ENCODE measurements around the gene C16orf89. TPM values are rescaled to one million over a fixed set of nuclear protein-coding genes. Genes with fewer than 3 reads are reported as not detected.

C16orf89 gene
- total RNA-seq, 1 donor from 2014 or later: not detected

- TF ChIP-seq CTCF (IDR thresholded peaks at IDR 0.05; ENCODE audit: insufficient read depth, low read depth, low read length) (no peak), EZH2 (IDR thresholded peaks at IDR 0.05; ENCODE audit: insufficient read depth, low read length) (no peak)
- Mint-ChIP-seq H3K27me3 (ENCODE audit: low read depth, unreplicated experiment) (peaks cover 4% of the 10 kb centered on the region), H3K4me1 (ENCODE audit: low read depth, unreplicated experiment) (peaks cover 6% of the 10 kb centered on the region), H3K9me3 (ENCODE audit: unreplicated experiment) (no peaks in the 10 kb centered on the region), H3K27ac (ENCODE audit: unreplicated experiment) (peak overlapping the region; percentile 91), H3K4me3 (ENCODE audit: unreplicated experiment) (peak overlapping the region; percentile 94), H3K36me3 (ENCODE audit: low read depth, unreplicated experiment) (peaks cover 10% of the 10 kb centered on the region)
- peak overlapping the region; percentile 92 for H2AFZ ChIP-seq (ENCODE audit: low read depth, low read length)
- H3K9me3 ChIP-seq (ENCODE audit: insufficient read depth, low read depth, low read length): no peaks in the 10 kb centered on the region
- peaks cover 8% of the 10 kb centered on the region for H3K36me3 ChIP-seq (ENCODE audit: insufficient read depth, low read length)
- peak overlapping the region; percentile 90 for H3K9ac ChIP-seq (ENCODE audit: low read length)
- DNase-seq (ENCODE audit: low read depth) (no peak), FAIRE-seq (no peak)
- H3K79me2 ChIP-seq (ENCODE audit: insufficient read depth, low read length): peaks cover 29% of the 10 kb centered on the region
- H3K27me3 ChIP-seq (ENCODE audit: insufficient read depth, low read length): peaks cover 4% of the 10 kb centered on the region
- peaks cover 12% of the 10 kb centered on the region for H4K20me1 ChIP-seq (ENCODE audit: insufficient read depth, low read length)
- peak overlapping the region; percentile 86 for H3K4me3 ChIP-seq (ENCODE audit: insufficient read depth, low read depth, low read length)
- peaks cover 11% of the 10 kb centered on the region for H3K4me1 ChIP-seq (ENCODE audit: insufficient read depth, low read length)
- peak overlapping the region; percentile 94 for H3K4me2 ChIP-seq (ENCODE audit: low read length)
- peak overlapping the region; percentile 78 for H3K27ac ChIP-seq (ENCODE audit: low read depth, low read length)
Measured at GRCh38 chr16:5071341-5071680, 5.6 kb upstream of the C16orf89 start.

- DNase-seq (ENCODE audit: low read depth) (no peak), FAIRE-seq (no peak)
- H3K27me3 ChIP-seq (ENCODE audit: insufficient read depth, low read length): peaks cover 9% of the 10 kb centered on the region
- H3K9me3 Mint-ChIP-seq (ENCODE audit: unreplicated experiment): no peaks in the 10 kb centered on the region
- H4K20me1 ChIP-seq (ENCODE audit: insufficient read depth, low read length): peaks cover 5% of the 10 kb centered on the region
- H3K9me3 ChIP-seq (ENCODE audit: insufficient read depth, low read depth, low read length): no peaks in the 10 kb centered on the region
- H3K4me3 Mint-ChIP-seq (ENCODE audit: unreplicated experiment): peak overlapping the region; percentile 94
- no peak for TF ChIP-seq CTCF (IDR thresholded peaks at IDR 0.05; ENCODE audit: insufficient read depth, low read depth, low read length)
- TF ChIP-seq EZH2 (IDR thresholded peaks at IDR 0.05; ENCODE audit: insufficient read depth, low read length): no peak
- H3K27me3 Mint-ChIP-seq (ENCODE audit: low read depth, unreplicated experiment): peaks cover 4% of the 10 kb centered on the region
- H3K4me1 Mint-ChIP-seq (ENCODE audit: low read depth, unreplicated experiment): peaks cover 6% of the 10 kb centered on the region
- no peak overlapping the region for H3K27ac ChIP-seq (ENCODE audit: low read depth, low read length)
- peaks cover 29% of the 10 kb centered on the region for H3K79me2 ChIP-seq (ENCODE audit: insufficient read depth, low read length)
- peaks cover 6% of the 10 kb centered on the region for H3K36me3 ChIP-seq (ENCODE audit: insufficient read depth, low read length)
- H2AFZ ChIP-seq (ENCODE audit: low read depth, low read length): peak overlapping the region; percentile 92
- H3K4me2 ChIP-seq (ENCODE audit: low read length): peak overlapping the region; percentile 94
- H3K4me1 ChIP-seq (ENCODE audit: insufficient read depth, low read length): peaks cover 11% of the 10 kb centered on the region
- H3K4me3 ChIP-seq (ENCODE audit: insufficient read depth, low read depth, low read length): no peak overlapping the region
- peaks cover 7% of the 10 kb centered on the region for H3K36me3 Mint-ChIP-seq (ENCODE audit: low read depth, unreplicated experiment)
- H3K27ac Mint-ChIP-seq (ENCODE audit: unreplicated experiment): peak overlapping the region; percentile 91
- H3K9ac ChIP-seq (ENCODE audit: low read length): no peak overlapping the region
Measured at GRCh38 chr16:5070431-5071186, 4.9 kb upstream of the C16orf89 start.

DNA sequence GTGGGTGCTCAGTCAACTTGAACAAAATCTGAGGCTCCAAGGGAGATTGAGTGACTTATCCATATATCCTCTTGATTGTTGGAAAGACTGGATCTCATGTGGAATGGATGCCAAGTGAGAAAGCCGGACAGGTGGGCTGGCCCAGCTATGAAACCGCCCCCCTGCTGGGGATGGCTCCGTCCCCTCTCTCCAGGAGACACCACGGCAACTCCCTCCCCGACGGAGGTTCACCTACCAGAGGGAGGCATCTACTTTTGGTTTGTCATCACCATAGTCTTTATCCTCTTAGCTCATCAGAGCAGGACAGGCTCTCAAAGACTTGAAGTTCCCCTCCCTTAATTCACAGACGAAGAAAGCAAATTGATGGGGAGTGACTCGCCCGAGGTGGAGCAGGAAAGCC, 4.1 kb upstream of the C16orf89 start:
- TF ChIP-seq EZH2 (IDR thresholded peaks at IDR 0.05; ENCODE audit: insufficient read depth, low read length) (no peak), CTCF (IDR thresholded peaks at IDR 0.05; ENCODE audit: insufficient read depth, low read depth, low read length) (no peak)
- H3K36me3 Mint-ChIP-seq (ENCODE audit: low read depth, unreplicated experiment): no peaks in the 10 kb centered on the region
- no peak overlapping the region for H3K4me2 ChIP-seq (ENCODE audit: low read length)

More for the DNA sequence above, 4.1 kb upstream of the C16orf89 start:
- no peak overlapping the region for H2AFZ ChIP-seq (ENCODE audit: low read depth, low read length)
- no peak overlapping the region for H3K27ac Mint-ChIP-seq (ENCODE audit: unreplicated experiment)
- no peak overlapping the region for H3K4me3 ChIP-seq (ENCODE audit: insufficient read depth, low read depth, low read length)
- peaks cover 4% of the 10 kb centered on the region for H3K36me3 ChIP-seq (ENCODE audit: insufficient read depth, low read length)
- peaks cover 11% of the 10 kb centered on the region for H3K4me1 ChIP-seq (ENCODE audit: insufficient read depth, low read length)
- peaks cover 12% of the 10 kb centered on the region for H3K27me3 ChIP-seq (ENCODE audit: insufficient read depth, low read length)
- H3K27me3 Mint-ChIP-seq (ENCODE audit: low read depth, unreplicated experiment): peaks cover 6% of the 10 kb centered on the region
- no peaks in the 10 kb centered on the region for H3K9me3 ChIP-seq (ENCODE audit: insufficient read depth, low read depth, low read length)
- H3K4me1 Mint-ChIP-seq (ENCODE audit: low read depth, unreplicated experiment): peaks cover 6% of the 10 kb centered on the region
- no peak overlapping the region for H3K4me3 Mint-ChIP-seq (ENCODE audit: unreplicated experiment)
- FAIRE-seq: no peak
- H3K9me3 Mint-ChIP-seq (ENCODE audit: unreplicated experiment): no peaks in the 10 kb centered on the region
- H3K27ac ChIP-seq (ENCODE audit: low read depth, low read length): no peak overlapping the region
- no peak for DNase-seq (ENCODE audit: low read depth)
- H3K79me2 ChIP-seq (ENCODE audit: insufficient read depth, low read length): peaks cover 22% of the 10 kb centered on the region
- no peaks in the 10 kb centered on the region for H4K20me1 ChIP-seq (ENCODE audit: insufficient read depth, low read length)
- no peak overlapping the region for H3K9ac ChIP-seq (ENCODE audit: low read length)
